ENCODE measurements around the gene TFPI. TPM values are rescaled to one million over a fixed set of nuclear protein-coding genes. Genes with fewer than 3 reads are reported as not detected.
"Not testable (repeated sequence)": the region's sequence is repeated elsewhere in the genome, so short reads cannot be mapped to it uniquely, and the experiment has no call there.

TFPI gene
- total and polyA plus RNA-seq, 8 donors, result 7.5 to 118 (median 16.8) TPM

- no peak for DNase-seq
- intact Hi-C loops (cut with DNase I; ENCODE audit: low total_unique reads), result no loop called here
- WGBS, 5 donors, result 66 to 78% (median 72%) methylated on average over 6 to 7 of the region's 7 CpGs
- Histone ChIP-seq H3K27ac (no peak overlapping the region), H3K4me3 (no peak overlapping the region), H3K27me3 (no peaks in the 10 kb centered on the region), H3K36me3 (peaks cover 3 to 13% (median 9%) of the 10 kb centered on the region in 4 donors), H3K4me1 (no peaks in the 10 kb centered on the region), H3K9me3 (peaks cover 0 to 12% (median 6%) of the 10 kb centered on the region in 4 donors)
- no peak for TF ChIP-seq EP300 (IDR thresholded peaks at IDR 0.05)
- TF ChIP-seq CTCF (IDR thresholded peaks at IDR 0.05), result no peak
- no peak for TF ChIP-seq POLR2A (IDR thresholded peaks at IDR 0.05)
- TF ChIP-seq POLR2AphosphoS5 (IDR thresholded peaks at IDR 0.05), result no peak
Measured at GRCh38 chr2:187519419-187520120, 34.7 kb downstream of the TFPI start.

GRCh38 chr2:187517750-187518361 is 36.4 kb downstream of the TFPI start:
- peaks cover 0 to 12% (median 6%) of the 10 kb centered on the region in 4 donors for H3K9me3 ChIP-seq
- H3K4me3 ChIP-seq; H3K4me1 ChIP-seq; H3K27ac ChIP-seq; intact Hi-C loops (cut with DNase I; ENCODE audit: low total_unique reads); DNase-seq; H3K27me3 ChIP-seq: not testable (repeated sequence)
- peaks cover 3 to 13% (median 9%) of the 10 kb centered on the region in 4 donors for H3K36me3 ChIP-seq
- 72 to 86% (median 77%) methylated on average over 1 of the region's 1 CpG for WGBS, 5 donors

- H3K27me3 ChIP-seq; intact Hi-C loops (cut with DNase I; ENCODE audit: low total_unique reads); DNase-seq; H3K4me3 ChIP-seq; H3K27ac ChIP-seq; H3K4me1 ChIP-seq: not testable (repeated sequence)
- Histone ChIP-seq H3K36me3 (peaks cover 3 to 11% (median 7%) of the 10 kb centered on the region in 4 donors), H3K9me3 (peaks cover 0 to 12% (median 6%) of the 10 kb centered on the region in 4 donors)
- 82 to 88% (median 88%) methylated on average over 15 of the region's 15 CpGs for WGBS, 5 donors
Measured at GRCh38 chr2:187516630-187517510, 37.4 kb downstream of the TFPI start.

- peaks cover 0 to 7% (median 1%) of the 10 kb centered on the region in 4 donors for H3K36me3 ChIP-seq
- DNase-seq, result no peak
- no peaks in the 10 kb centered on the region for H3K4me1 ChIP-seq
- peaks cover 0 to 12% (median 6%) of the 10 kb centered on the region in 4 donors for H3K9me3 ChIP-seq
- TF ChIP-seq EP300 (IDR thresholded peaks at IDR 0.05) (no peak), POLR2A (IDR thresholded peaks at IDR 0.05) (no peak)
- no peaks in the 10 kb centered on the region for H3K27me3 ChIP-seq
- intact Hi-C loops (cut with DNase I; ENCODE audit: low total_unique reads), result no loop called here
- H3K4me3 ChIP-seq, result no peak overlapping the region
- WGBS, 5 donors, result 84 to 94% (median 91%) methylated on average over 4 of the region's 4 CpGs
- H3K27ac ChIP-seq, result no peak overlapping the region
Measured at GRCh38 chr2:187514930-187515329, 39.3 kb downstream of the TFPI start.

GRCh38 chr2:187514235-187514829 is 39.9 kb downstream of the TFPI start:
- H3K9me3 ChIP-seq, result peaks cover 0 to 12% (median 6%) of the 10 kb centered on the region in 4 donors
- H3K4me3 ChIP-seq; H3K27ac ChIP-seq; H3K27me3 ChIP-seq; DNase-seq; intact Hi-C loops (cut with DNase I; ENCODE audit: low total_unique reads); H3K36me3 ChIP-seq; H3K4me1 ChIP-seq: not testable (repeated sequence)
- whole genome bisulfite sequencing, 5 donors, result 95 to 100% (median 97%) methylated on average over 6 of the region's 6 CpGs

GRCh38 chr2:187513460-187514234 is 40.6 kb downstream of the TFPI start:
- H3K36me3 ChIP-seq; H3K27ac ChIP-seq; DNase-seq; H3K27me3 ChIP-seq; H3K4me1 ChIP-seq; intact Hi-C loops (cut with DNase I; ENCODE audit: low total_unique reads); H3K4me3 ChIP-seq: not testable (repeated sequence)
- 91 to 95% (median 93%) methylated on average over 5 of the region's 5 CpGs for WGBS, 5 donors
- peaks cover 0 to 12% (median 6%) of the 10 kb centered on the region in 4 donors for H3K9me3 ChIP-seq
